Skeletal muscle tissue (tissue), 4 donors: ENCODE results near the gene METTL22. TPM values are rescaled to one million over a fixed set of nuclear protein-coding genes. Genes with fewer than 3 reads are reported as not detected.

ENCODE experiments used
- H3K27ac ChIP-seq: one replicate; pipeline ENCODE4 v1.7.0; 2013; ENCODE audit warnings: mild to moderate bottlenecking, low read depth, low read length, inconsistent platforms
- H3K27me3 ChIP-seq, 3 donors: one replicate each; pipeline ENCODE4 v1.7.0; 2013; ENCODE audit warnings: low read length in 3 of 3; ENCODE audit not compliant: control insufficient read depth in 3 of 3, insufficient read depth in 3 of 3
- H3K36me3 ChIP-seq, 3 donors: one replicate each; pipeline ENCODE4 v1.7.0; 2013; ENCODE audit warnings: low read length in 3 of 3; ENCODE audit not compliant: control insufficient read depth in 3 of 3, insufficient read depth in 3 of 3
- H3K4me1 ChIP-seq, 3 donors: one replicate each; pipeline ENCODE4 v1.7.0; 2013; ENCODE audit warnings: low read length in 3 of 3, mild to moderate bottlenecking in 3 of 3; ENCODE audit not compliant: control insufficient read depth in 3 of 3, insufficient read depth in 3 of 3
- H3K4me3 ChIP-seq, 3 donors: one replicate each; pipeline ENCODE4 v1.7.0; 2013; ENCODE audit warnings: low read length in 3 of 3
- H3K9ac ChIP-seq, 3 donors: one replicate each; pipeline ENCODE4 v1.7.0; 2013; ENCODE audit warnings: low read length in 3 of 3, mild to moderate bottlenecking in 3 of 3, moderate library complexity in 2 of 3, low read depth in 1 of 3
- H3K9me3 ChIP-seq, 3 donors: one replicate each; pipeline ENCODE4 v1.7.0; 2013; ENCODE audit warnings: low read length in 3 of 3; ENCODE audit not compliant: control insufficient read depth in 3 of 3
- total RNA-seq: library from RNA; depleted of rRNA; stranded (reverse); fragments of >200 nt; gene quantifications from one replicate; pipeline ENCODE4 v1.2.3, GENCODE V29; 2014
- donor health status: Osteomylitis.

METTL22 gene
- total RNA-seq, 1 donor from 2014 or later: 12.0 TPM

DNA sequence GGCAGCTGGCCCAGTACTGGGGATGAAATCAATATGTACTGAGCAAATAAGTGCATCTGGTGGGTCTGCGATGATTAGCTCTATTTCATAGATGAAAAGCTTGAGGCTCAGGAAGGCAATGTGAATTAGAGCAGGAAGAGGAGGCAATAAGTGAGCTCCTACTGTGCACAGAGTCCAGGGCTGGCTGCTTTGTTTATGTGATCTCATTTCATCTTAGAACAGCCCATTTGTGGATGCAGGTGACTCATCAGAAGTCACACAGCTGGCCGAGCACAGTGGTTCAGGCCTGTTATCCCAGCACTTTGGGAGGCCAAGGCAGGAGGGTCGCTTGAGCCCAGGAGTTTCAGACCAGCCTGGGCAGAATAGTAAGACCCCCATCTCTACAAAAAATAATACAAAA, 38.3 kb upstream of the METTL22 start:
- H3K27me3 ChIP-seq: peaks cover 6 to 14% (median 6%) of the 10 kb centered on the region in 3 donors
- H3K4me1 ChIP-seq: peaks cover 0 to 5% (median 0%) of the 10 kb centered on the region in 3 donors

DNA sequence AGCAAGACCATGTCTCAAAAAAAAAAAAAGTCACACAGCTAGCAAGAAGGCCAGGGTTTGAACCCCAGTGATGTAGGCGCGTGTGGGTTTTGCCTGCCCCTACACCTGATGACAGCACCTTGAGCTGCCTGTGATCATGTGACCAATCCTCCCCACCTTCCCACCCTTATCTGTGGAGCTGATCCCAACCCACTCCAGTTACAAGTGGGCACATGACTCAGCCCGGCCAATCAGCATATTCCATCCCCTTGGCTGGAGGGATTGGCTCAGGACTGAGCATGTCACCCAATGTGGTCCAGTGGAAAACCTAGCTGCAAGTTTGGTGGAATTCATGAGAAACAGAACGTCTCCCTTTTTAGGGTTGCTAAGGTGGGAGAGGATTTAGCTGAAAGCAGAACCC, 37.8 kb upstream of the METTL22 start:
- H3K27ac ChIP-seq: no peak overlapping the region
- H3K27me3 ChIP-seq: peaks cover 9 to 19% (median 12%) of the 10 kb centered on the region in 3 donors
- H3K4me3 ChIP-seq: no peak overlapping the region
- H3K4me1 ChIP-seq: peaks cover 0 to 5% (median 0%) of the 10 kb centered on the region in 3 donors
- no peaks in the 10 kb centered on the region for H3K36me3 ChIP-seq
- no peaks in the 10 kb centered on the region for H3K9me3 ChIP-seq
- no peak overlapping the region for H3K9ac ChIP-seq

More for the DNA sequence above, 38.3 kb upstream of the METTL22 start:
- no peaks in the 10 kb centered on the region for H3K9me3 ChIP-seq
- no peak overlapping the region for H3K9ac ChIP-seq
- H3K4me3 ChIP-seq: no peak overlapping the region
- no peaks in the 10 kb centered on the region for H3K36me3 ChIP-seq
- no peak overlapping the region for H3K27ac ChIP-seq

- Histone ChIP-seq H3K27me3 (peaks cover 21 to 32% (median 24%) of the 10 kb centered on the region in 3 donors), H3K4me3 (no peak overlapping the region), H3K27ac (no peak overlapping the region), H3K9me3 (no peaks in the 10 kb centered on the region), H3K36me3 (no peaks in the 10 kb centered on the region), H3K4me1 (peaks cover 0 to 10% (median 9%) of the 10 kb centered on the region in 3 donors), H3K9ac (no peak overlapping the region)
Measured at GRCh38 chr16:8585041-8585440, 36.5 kb upstream of the METTL22 start.

DNA sequence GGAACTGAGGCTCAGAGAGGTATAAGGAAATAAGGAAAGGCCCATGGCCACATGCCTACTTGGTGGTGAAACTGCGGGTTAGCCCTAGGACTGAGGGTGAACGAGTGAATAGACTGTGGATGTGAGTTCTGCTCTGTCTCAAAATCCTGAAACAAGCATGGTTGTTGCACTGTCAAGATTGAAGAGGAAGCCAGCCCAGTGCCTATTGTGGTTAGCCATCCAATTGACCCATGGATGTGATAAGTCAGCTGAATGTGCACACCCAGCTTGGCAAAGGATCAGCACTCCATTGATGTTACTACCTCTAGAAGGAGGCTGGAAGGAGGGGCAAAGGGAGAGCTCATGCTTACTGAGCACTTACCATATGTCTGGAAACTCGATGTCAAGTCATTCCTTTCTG, 35.6 kb upstream of the METTL22 start:
- Histone ChIP-seq H3K27me3 (peaks cover 29 to 40% (median 32%) of the 10 kb centered on the region in 3 donors), H3K27ac (no peak overlapping the region), H3K9ac (no peak overlapping the region), H3K4me1 (peaks cover 0 to 12% (median 10%) of the 10 kb centered on the region in 3 donors), H3K9me3 (no peaks in the 10 kb centered on the region), H3K4me3 (no peak overlapping the region), H3K36me3 (no peaks in the 10 kb centered on the region)

DNA sequence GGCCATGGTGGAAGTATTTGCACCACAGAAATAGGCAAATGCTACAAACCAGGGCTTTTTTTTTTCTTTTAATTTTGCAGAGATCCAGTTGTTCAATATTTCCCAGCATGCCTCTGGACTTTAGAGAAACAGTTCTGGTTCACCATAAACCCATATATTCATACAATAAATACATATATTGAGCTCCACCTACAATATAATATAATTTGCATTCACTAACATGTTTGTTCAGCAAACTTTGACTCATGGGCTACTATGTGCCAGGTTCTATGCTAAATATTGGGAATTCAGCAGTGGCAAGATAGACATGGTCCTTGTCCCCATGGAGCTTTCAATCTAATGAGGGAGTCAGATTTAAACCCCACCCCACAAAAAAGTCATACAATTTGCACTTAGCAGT, 34.4 kb upstream of the METTL22 start:
- Histone ChIP-seq H3K27ac (no peak overlapping the region), H3K27me3 (peaks cover 35 to 46% (median 43%) of the 10 kb centered on the region in 3 donors), H3K4me1 (peaks cover 0 to 10% (median 10%) of the 10 kb centered on the region in 3 donors), H3K9ac (no peak overlapping the region), H3K36me3 (no peaks in the 10 kb centered on the region), H3K4me3 (no peak overlapping the region), H3K9me3 (no peaks in the 10 kb centered on the region)

GRCh38 chr16:8588682-8589056, 32.8 kb upstream of the METTL22 start:
- Histone ChIP-seq H3K36me3 (no peaks in the 10 kb centered on the region), H3K27ac (no peak overlapping the region), H3K9me3 (no peaks in the 10 kb centered on the region), H3K27me3 (peaks cover 34 to 46% (median 45%) of the 10 kb centered on the region in 3 donors), H3K9ac (no peak overlapping the region), H3K4me1 (peaks cover 0 to 10% (median 7%) of the 10 kb centered on the region in 3 donors), H3K4me3 (no peak overlapping the region)

DNA sequence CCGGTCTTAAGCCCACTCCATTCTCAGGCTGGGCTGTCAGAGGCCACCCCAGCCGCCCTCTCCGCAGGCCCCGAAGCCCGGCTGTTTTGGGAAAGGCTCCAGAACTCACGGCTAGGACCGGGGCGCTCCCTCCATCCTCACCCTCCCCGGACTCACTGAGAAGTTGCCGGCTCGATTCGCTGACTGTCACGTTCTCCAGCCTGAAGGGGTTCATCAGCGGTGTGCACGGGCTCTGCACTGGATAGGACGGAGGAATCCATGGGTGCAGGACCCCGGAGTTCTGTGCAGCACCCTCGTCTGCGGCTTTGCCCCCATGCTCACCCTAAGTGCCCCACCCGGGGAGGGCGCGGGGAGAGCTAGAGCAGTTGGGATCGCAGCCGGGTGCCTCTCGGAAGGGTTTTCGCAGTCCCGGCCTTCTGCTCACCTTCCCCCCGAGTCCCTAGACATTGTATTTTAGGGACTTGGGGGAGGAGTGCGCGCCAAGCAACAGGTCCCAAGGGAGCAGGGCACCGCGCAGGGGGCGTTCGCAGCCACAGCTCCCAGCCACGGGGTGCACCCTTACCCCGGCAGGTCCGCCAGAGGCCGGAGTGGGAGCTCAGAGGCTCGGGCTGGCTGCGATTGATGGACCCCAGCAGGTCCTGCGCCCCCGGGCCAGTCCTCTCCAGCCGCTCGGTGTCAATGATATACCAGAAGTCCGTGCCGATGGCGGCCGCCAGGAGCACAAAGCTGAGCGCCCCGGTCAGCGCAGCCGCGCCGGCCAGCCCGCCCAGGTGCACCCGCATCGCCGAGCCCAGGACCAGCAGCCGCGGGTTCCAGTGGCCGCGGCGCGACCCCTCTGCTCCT, 32.2 kb upstream of the METTL22 start:
- no peak overlapping the region for H3K9ac ChIP-seq
- peaks cover 0 to 10% (median 7%) of the 10 kb centered on the region in 3 donors for H3K4me1 ChIP-seq
- no peak overlapping the region for H3K27ac ChIP-seq
- H3K36me3 ChIP-seq: no peaks in the 10 kb centered on the region
- H3K9me3 ChIP-seq: no peaks in the 10 kb centered on the region
- H3K27me3 ChIP-seq: peaks cover 32 to 46% (median 45%) of the 10 kb centered on the region in 3 donors
- no peak overlapping the region for H3K4me3 ChIP-seq

- Histone ChIP-seq H3K4me3 (no peak within 1 kb of the TSS), H3K9me3 (no peaks in the 10 kb centered on the region), H3K27ac (no peak within 1 kb of the TSS), H3K9ac (no peak within 1 kb of the TSS), H3K36me3 (no peaks in the 10 kb centered on the region), H3K4me1 (peaks cover 0 to 10% (median 7%) of the 10 kb centered on the region in 3 donors), H3K27me3 (peaks cover 32 to 46% (median 45%) of the 10 kb centered on the region in 3 donors)
Measured at GRCh38 chr16:8589900-8590688, 31.4 kb upstream of the METTL22 start, which contains the start of gene TMEM114. TMEM114 (minus strand) TSS chr16:8590511; CDS start chr16:8589838, 673 bp downstream.

GRCh38 chr16:8590811-8591210, 30.7 kb upstream of the METTL22 start:
- Histone ChIP-seq H3K9ac (no peak overlapping the region), H3K36me3 (no peaks in the 10 kb centered on the region), H3K27me3 (peaks cover 32 to 45% (median 43%) of the 10 kb centered on the region in 3 donors), H3K27ac (no peak overlapping the region), H3K4me1 (peaks cover 0 to 10% (median 7%) of the 10 kb centered on the region in 3 donors), H3K9me3 (no peaks in the 10 kb centered on the region), H3K4me3 (no peak overlapping the region)
